MM.1S (cell line): ENCODE results near the gene GAPDHS.

Experiments used
- CTCF ChIP-seq: fragments of 300-600 bp; sonication (generic); IDR thresholded peaks from 2 replicates; pipeline ENCODE4 v1.5.1; 2016; ENCODE audit warnings: antibody characterized with exemption, low read length, mixed read lengths
- EZH2 ChIP-seq: fragments of 300-600 bp; sonication (generic); optimal IDR thresholded peaks from 2 replicates; pipeline ENCODE3; 2017; ENCODE audit warnings: low read depth, mild to moderate bottlenecking, antibody characterized with exemption, low read length, mixed read lengths
- EZH2phosphoT487 ChIP-seq: fragments of 300-600 bp; sonication (generic); IDR thresholded peaks from 2 replicates; pipeline ENCODE4 v1.6.1; 2018; ENCODE audit warnings: antibody characterized with exemption, low read length

GRCh38 chr19:35533201-35533821 lies at the start of gene GAPDHS:
- TF ChIP-seq CTCF = no peak
- TF ChIP-seq EZH2phosphoT487 = no peak
- TF ChIP-seq EZH2 = no peak
